ENCODE data around the gene DSP.

GRCh38 chr6:7523922-7524321 is 17.5 kb upstream of the DSP start:
- TF ChIP-seq CTCF (IDR thresholded peaks at IDR 0.05) (no peak), POLR2A (IDR thresholded peaks at IDR 0.05) (no peak), EP300 (IDR thresholded peaks at IDR 0.05) (no peak)

Measured in sigmoid colon (tissue), 4 donors.